ENCODE data around the gene SOX18.

Gene SOX18

DNA sequence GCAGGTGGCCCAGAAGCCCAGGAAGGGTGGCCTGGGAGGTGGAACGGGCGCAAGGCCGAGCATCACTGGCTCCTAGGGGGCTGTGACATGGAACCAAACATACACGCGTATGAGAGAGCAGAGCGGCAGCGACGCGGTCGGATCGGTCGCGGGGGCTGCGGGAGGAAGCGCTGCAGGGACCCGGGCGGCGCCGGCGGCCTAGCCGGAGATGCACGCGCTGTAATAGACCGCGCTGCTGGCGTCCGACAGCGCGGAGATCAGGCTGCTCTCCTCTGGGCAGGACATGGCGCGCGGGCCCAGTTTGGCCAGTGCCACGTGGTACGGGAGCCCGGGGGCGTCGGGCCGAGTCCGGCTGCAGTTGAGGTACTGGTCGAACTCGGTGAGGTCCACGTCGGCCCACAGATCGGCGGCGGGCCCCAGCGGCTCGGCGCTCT lies 1.5 kb downstream of the SOX18 start:
- no peak for TF ChIP-seq SIN3A (IDR thresholded peaks at IDR 0.05; ENCODE audit: borderline replicate concordance, insufficient read depth, low read length)
- TF ChIP-seq, protein P1, sequence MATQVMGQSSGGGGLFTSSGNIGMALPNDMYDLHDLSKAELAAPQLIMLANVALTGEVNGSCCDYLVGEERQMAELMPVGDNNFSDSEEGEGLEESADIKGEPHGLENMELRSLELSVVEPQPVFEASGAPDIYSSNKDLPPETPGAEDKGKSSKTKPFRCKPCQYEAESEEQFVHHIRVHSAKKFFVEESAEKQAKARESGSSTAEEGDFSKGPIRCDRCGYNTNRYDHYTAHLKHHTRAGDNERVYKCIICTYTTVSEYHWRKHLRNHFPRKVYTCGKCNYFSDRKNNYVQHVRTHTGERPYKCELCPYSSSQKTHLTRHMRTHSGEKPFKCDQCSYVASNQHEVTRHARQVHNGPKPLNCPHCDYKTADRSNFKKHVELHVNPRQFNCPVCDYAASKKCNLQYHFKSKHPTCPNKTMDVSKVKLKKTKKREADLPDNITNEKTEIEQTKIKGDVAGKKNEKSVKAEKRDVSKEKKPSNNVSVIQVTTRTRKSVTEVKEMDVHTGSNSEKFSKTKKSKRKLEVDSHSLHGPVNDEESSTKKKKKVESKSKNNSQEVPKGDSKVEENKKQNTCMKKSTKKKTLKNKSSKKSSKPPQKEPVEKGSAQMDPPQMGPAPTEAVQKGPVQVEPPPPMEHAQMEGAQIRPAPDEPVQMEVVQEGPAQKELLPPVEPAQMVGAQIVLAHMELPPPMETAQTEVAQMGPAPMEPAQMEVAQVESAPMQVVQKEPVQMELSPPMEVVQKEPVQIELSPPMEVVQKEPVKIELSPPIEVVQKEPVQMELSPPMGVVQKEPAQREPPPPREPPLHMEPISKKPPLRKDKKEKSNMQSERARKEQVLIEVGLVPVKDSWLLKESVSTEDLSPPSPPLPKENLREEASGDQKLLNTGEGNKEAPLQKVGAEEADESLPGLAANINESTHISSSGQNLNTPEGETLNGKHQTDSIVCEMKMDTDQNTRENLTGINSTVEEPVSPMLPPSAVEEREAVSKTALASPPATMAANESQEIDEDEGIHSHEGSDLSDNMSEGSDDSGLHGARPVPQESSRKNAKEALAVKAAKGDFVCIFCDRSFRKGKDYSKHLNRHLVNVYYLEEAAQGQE (IDR thresholded peaks at IDR 0.05; ENCODE audit: insufficient read depth in 1 of 2, low read depth in 2 of 2, low read length in 2 of 2), result no peak
- no peak for TF ChIP-seq FOXP2 (optimal IDR thresholded peaks at IDR 0.05; ENCODE audit: borderline replicate concordance, extremely low read depth, extremely low read length, insufficient read depth)
- TF ChIP-seq TAF1 (IDR thresholded peaks at IDR 0.05; ENCODE audit: borderline replicate concordance, insufficient read depth, low read length), result no peak
- TF ChIP-seq POLR2AphosphoS5 (IDR thresholded peaks at IDR 0.05; ENCODE audit: low read depth, low read length), result no peak

GRCh38 chr20:64047046-64047389 lies 2.4 kb downstream of the SOX18 start:
- TF ChIP-seq POLR2AphosphoS5 (IDR thresholded peaks at IDR 0.05; ENCODE audit: low read depth, low read length) (no peak), TAF1 (IDR thresholded peaks at IDR 0.05; ENCODE audit: borderline replicate concordance, insufficient read depth, low read length) (no peak), FOXP2 (optimal IDR thresholded peaks at IDR 0.05; ENCODE audit: borderline replicate concordance, extremely low read depth, extremely low read length, insufficient read depth) (no peak), SIN3A (IDR thresholded peaks at IDR 0.05; ENCODE audit: borderline replicate concordance, insufficient read depth, low read length) (no peak)
- TF ChIP-seq, protein P1 (IDR thresholded peaks at IDR 0.05; ENCODE audit: insufficient read depth in 1 of 2, low read depth in 2 of 2, low read length in 2 of 2), result no peak

DNA sequence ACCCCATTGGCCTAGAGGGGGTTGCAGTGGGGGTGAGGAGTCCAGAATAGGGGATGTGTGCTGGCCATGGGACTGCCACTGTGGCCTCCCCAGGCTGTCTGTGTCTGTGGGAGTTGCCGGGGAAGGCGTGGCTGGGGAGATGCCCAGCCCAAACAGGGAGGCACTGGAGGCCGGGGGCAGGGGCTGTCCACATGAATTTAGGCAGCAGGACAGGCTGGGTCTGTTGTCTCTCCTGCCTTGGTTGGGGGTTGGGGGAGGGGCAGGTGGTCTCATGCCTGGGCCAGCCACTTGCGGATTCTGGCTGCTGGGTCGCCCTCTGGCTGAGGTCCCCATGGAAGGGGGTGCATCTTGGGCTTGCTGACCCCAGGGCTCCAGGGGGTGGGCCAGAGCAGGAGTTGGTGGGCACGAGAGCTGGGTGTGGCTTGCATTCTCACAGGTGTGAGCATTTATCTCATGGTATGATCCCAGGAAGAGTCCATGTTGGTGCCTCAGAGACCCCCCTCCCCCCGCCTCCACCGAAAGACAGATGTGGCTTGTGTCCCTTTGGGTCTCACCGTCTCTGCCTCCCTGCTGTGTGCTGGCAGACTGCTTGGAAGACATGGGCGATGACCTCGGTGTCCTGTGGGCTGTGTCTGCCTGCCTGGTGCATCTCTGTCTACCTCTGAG lies 4.0 kb downstream of the SOX18 start:
- TF ChIP-seq SIN3A (IDR thresholded peaks at IDR 0.05; ENCODE audit: borderline replicate concordance, insufficient read depth, low read length), result no peak
- TF ChIP-seq TAF1 (IDR thresholded peaks at IDR 0.05; ENCODE audit: borderline replicate concordance, insufficient read depth, low read length), result no peak
- TF ChIP-seq POLR2AphosphoS5 (IDR thresholded peaks at IDR 0.05; ENCODE audit: low read depth, low read length), result no peak
- TF ChIP-seq FOXP2 (optimal IDR thresholded peaks at IDR 0.05; ENCODE audit: borderline replicate concordance, extremely low read depth, extremely low read length, insufficient read depth), result no peak
- TF ChIP-seq, protein P1 (IDR thresholded peaks at IDR 0.05; ENCODE audit: insufficient read depth in 1 of 2, low read depth in 2 of 2, low read length in 2 of 2), result no peak

GRCh38 chr20:64044484-64045247 lies 4.8 kb downstream of the SOX18 start:
- TF ChIP-seq SIN3A (IDR thresholded peaks at IDR 0.05; ENCODE audit: borderline replicate concordance, insufficient read depth, low read length) (no peak), TAF1 (IDR thresholded peaks at IDR 0.05; ENCODE audit: borderline replicate concordance, insufficient read depth, low read length) (no peak), FOXP2 (optimal IDR thresholded peaks at IDR 0.05; ENCODE audit: borderline replicate concordance, extremely low read depth, extremely low read length, insufficient read depth) (no peak), POLR2AphosphoS5 (IDR thresholded peaks at IDR 0.05; ENCODE audit: low read depth, low read length) (no peak)
- TF ChIP-seq, protein P1 (IDR thresholded peaks at IDR 0.05; ENCODE audit: insufficient read depth in 1 of 2, low read depth in 2 of 2, low read length in 2 of 2), result no peak
